ENCODE measurements around the gene OCLN. TPM values are rescaled to one million over a fixed set of nuclear protein-coding genes. Genes with fewer than 3 reads are reported as not detected.
A peak's percentile ranks its signal among the peaks of the same experiment; 100 is the strongest.
"Not testable (repeated sequence)": the region's sequence is repeated elsewhere in the genome, so short reads cannot be mapped to it uniquely, and the experiment has no call there.

OCLN gene
- total RNA-seq (1 to 10 TPM in 4 of 5 experiments, under 1 TPM in 1; 0.44 to 8.5 (median 6.2) TPM), polyA plus RNA-seq (under 1 TPM; 0.07 to 0.12 TPM), total RNA-seq (not detected)

- H3K9me3 Mint-ChIP-seq: no peaks in the 10 kb centered on the region
- DNase-seq: peak in 3 of 9 donors; percentile 1 to 39 (median 11)
- H3K27ac Mint-ChIP-seq: no peak within 1 kb of the TSS
- Histone ChIP-seq H3K4me1 (ENCODE audit: control insufficient read depth in 2 of 2, insufficient read depth in 2 of 2, low read length in 2 of 2) (no peaks in the 10 kb centered on the region), H3K27ac (ENCODE audit: low read depth, low read length) (no peak within 1 kb of the TSS), H3K9me3 (ENCODE audit: control insufficient read depth in 2 of 3, low read length in 3 of 3) (no peaks in the 10 kb centered on the region), H3K4me3 (ENCODE audit: low read length) (peak within 1 kb of the TSS; percentile 29), H3K36me3 (ENCODE audit: control insufficient read depth in 2 of 3, insufficient read depth in 3 of 3, low read length in 3 of 3) (no peaks in the 10 kb centered on the region), H3K27me3 (ENCODE audit: control insufficient read depth in 2 of 2, insufficient read depth in 2 of 2, low read length in 2 of 2) (peaks cover 0 to 5% of the 10 kb centered on the region in 2 donors)
- intact Hi-C loops (cut with micrococcal nuclease): loop anchor here in 1 of 2 donors (2.0 kb wide), 1 partner anchor 400 kb away; no protein-coding TSS in a partner anchor
- peak; percentile 36 for ATAC-seq
- H3K36me3 Mint-ChIP-seq: no peaks in the 10 kb centered on the region
- peak within 1 kb of the TSS; percentile 41 to 81 (median 76) for H3K4me3 Mint-ChIP-seq
- H3K27me3 Mint-ChIP-seq: peaks cover 26 to 72% (median 49%) of the 10 kb centered on the region in 5 donors
- peaks cover 0 to 13% (median 8%) of the 10 kb centered on the region in 7 donors for H3K4me1 Mint-ChIP-seq
- ChIA-PET POLR2A (no interaction called here), CTCF (no interaction called here)
Measured at GRCh38 chr5:69492391-69492922, at the start of gene OCLN. OCLN (plus strand) TSS chr5:69492790; CDS start chr5:69504245, 11,455 bp downstream.

GRCh38 chr5:69444127-69444754 is 48.3 kb upstream of the OCLN start:
- ChIA-PET POLR2A (no interaction called here), CTCF (no interaction called here)
- Mint-ChIP-seq H3K27me3 (peaks cover 0 to 4% (median 0%) of the 10 kb centered on the region in 5 donors), H3K36me3 (no peaks in the 10 kb centered on the region), H3K9me3 (no peaks in the 10 kb centered on the region), H3K4me3 (no peak overlapping the region), H3K4me1 (no peaks in the 10 kb centered on the region), H3K27ac (no peak overlapping the region)
- Histone ChIP-seq H3K27me3 (ENCODE audit: control insufficient read depth in 2 of 2, insufficient read depth in 2 of 2, low read length in 2 of 2) (no peaks in the 10 kb centered on the region), H3K36me3 (ENCODE audit: control insufficient read depth in 2 of 3, insufficient read depth in 3 of 3, low read length in 3 of 3) (no peaks in the 10 kb centered on the region), H3K4me1 (ENCODE audit: control insufficient read depth in 2 of 2, insufficient read depth in 2 of 2, low read length in 2 of 2) (no peaks in the 10 kb centered on the region), H3K27ac (ENCODE audit: low read depth, low read length) (no peak overlapping the region), H3K4me3 (ENCODE audit: low read length) (no peak overlapping the region), H3K9me3 (ENCODE audit: control insufficient read depth in 2 of 3, low read length in 3 of 3) (no peaks in the 10 kb centered on the region)
- intact Hi-C loops (cut with micrococcal nuclease): no loop called here
- no peak for ATAC-seq
- DNase-seq: no peak

GRCh38 chr5:69449511-69449910 is 43.1 kb upstream of the OCLN start:
- peaks cover 0 to 4% (median 0%) of the 10 kb centered on the region in 5 donors for H3K27me3 Mint-ChIP-seq

GRCh38 chr5:69450116-69450515 is 42.5 kb upstream of the OCLN start:
- ChIA-PET CTCF (no interaction called here), POLR2A (no interaction called here)
- no peaks in the 10 kb centered on the region for H3K4me1 Mint-ChIP-seq
- H3K27ac Mint-ChIP-seq: no peak overlapping the region
- no peak overlapping the region for H3K4me3 Mint-ChIP-seq
- Histone ChIP-seq H3K4me1 (ENCODE audit: control insufficient read depth in 2 of 2, insufficient read depth in 2 of 2, low read length in 2 of 2) (no peaks in the 10 kb centered on the region), H3K9me3 (ENCODE audit: control insufficient read depth in 2 of 3, low read length in 3 of 3) (no peaks in the 10 kb centered on the region), H3K27ac (ENCODE audit: low read depth, low read length) (no peak overlapping the region), H3K36me3 (ENCODE audit: control insufficient read depth in 2 of 3, insufficient read depth in 3 of 3, low read length in 3 of 3) (no peaks in the 10 kb centered on the region), H3K4me3 (ENCODE audit: low read length) (no peak overlapping the region), H3K27me3 (ENCODE audit: control insufficient read depth in 2 of 2, insufficient read depth in 2 of 2, low read length in 2 of 2) (no peaks in the 10 kb centered on the region)
- intact Hi-C loops (cut with micrococcal nuclease): no loop called here
- no peaks in the 10 kb centered on the region for H3K36me3 Mint-ChIP-seq
- H3K27me3 Mint-ChIP-seq: peaks cover 0 to 4% (median 0%) of the 10 kb centered on the region in 5 donors
- peaks cover 0 to 2% (median 0%) of the 10 kb centered on the region in 11 donors for H3K9me3 Mint-ChIP-seq
- no peak for ATAC-seq
- DNase-seq: no peak

More at GRCh38 chr5:69449511-69449910, 43.1 kb upstream of the OCLN start:
- no peaks in the 10 kb centered on the region for H3K36me3 Mint-ChIP-seq
- H3K27ac Mint-ChIP-seq: no peak overlapping the region
- Histone ChIP-seq H3K27ac (ENCODE audit: low read depth, low read length) (no peak overlapping the region), H3K9me3 (ENCODE audit: control insufficient read depth in 2 of 3, low read length in 3 of 3) (no peaks in the 10 kb centered on the region), H3K36me3 (ENCODE audit: control insufficient read depth in 2 of 3, insufficient read depth in 3 of 3, low read length in 3 of 3) (no peaks in the 10 kb centered on the region), H3K4me1 (ENCODE audit: control insufficient read depth in 2 of 2, insufficient read depth in 2 of 2, low read length in 2 of 2) (no peaks in the 10 kb centered on the region), H3K27me3 (ENCODE audit: control insufficient read depth in 2 of 2, insufficient read depth in 2 of 2, low read length in 2 of 2) (no peaks in the 10 kb centered on the region), H3K4me3 (ENCODE audit: low read length) (no peak overlapping the region)
- no peak for DNase-seq
- ChIA-PET POLR2A (no interaction called here), CTCF (no interaction called here)
- no peak overlapping the region for H3K4me3 Mint-ChIP-seq
- ATAC-seq: no peak
- H3K9me3 Mint-ChIP-seq: peaks cover 0 to 2% (median 0%) of the 10 kb centered on the region in 11 donors
- no peaks in the 10 kb centered on the region for H3K4me1 Mint-ChIP-seq
- intact Hi-C loops (cut with micrococcal nuclease): no loop called here

- H3K36me3 ChIP-seq (ENCODE audit: control insufficient read depth in 2 of 3, insufficient read depth in 3 of 3, low read length in 3 of 3); H3K4me3 Mint-ChIP-seq; H3K36me3 Mint-ChIP-seq; H3K27me3 ChIP-seq (ENCODE audit: control insufficient read depth in 2 of 2, insufficient read depth in 2 of 2, low read length in 2 of 2); CTCF ChIA-PET; H3K9me3 ChIP-seq (ENCODE audit: control insufficient read depth in 2 of 3, low read length in 3 of 3); H3K27me3 Mint-ChIP-seq; H3K4me3 ChIP-seq (ENCODE audit: low read length); H3K4me1 Mint-ChIP-seq; DNase-seq; POLR2A ChIA-PET; H3K27ac ChIP-seq (ENCODE audit: low read depth, low read length); intact Hi-C loops (cut with micrococcal nuclease); H3K4me1 ChIP-seq (ENCODE audit: control insufficient read depth in 2 of 2, insufficient read depth in 2 of 2, low read length in 2 of 2); H3K9me3 Mint-ChIP-seq; ATAC-seq; H3K27ac Mint-ChIP-seq: not testable (repeated sequence)
Measured at GRCh38 chr5:69450527-69450926, 42.1 kb upstream of the OCLN start.

GRCh38 chr5:69451941-69452647 is 40.5 kb upstream of the OCLN start:
- Histone ChIP-seq H3K4me3 (ENCODE audit: low read length) (no peak overlapping the region), H3K36me3 (ENCODE audit: control insufficient read depth in 2 of 3, insufficient read depth in 3 of 3, low read length in 3 of 3) (no peaks in the 10 kb centered on the region), H3K27ac (ENCODE audit: low read depth, low read length) (no peak overlapping the region), H3K27me3 (ENCODE audit: control insufficient read depth in 2 of 2, insufficient read depth in 2 of 2, low read length in 2 of 2) (no peaks in the 10 kb centered on the region), H3K9me3 (ENCODE audit: control insufficient read depth in 2 of 3, low read length in 3 of 3) (no peaks in the 10 kb centered on the region), H3K4me1 (ENCODE audit: control insufficient read depth in 2 of 2, insufficient read depth in 2 of 2, low read length in 2 of 2) (no peaks in the 10 kb centered on the region)
- Mint-ChIP-seq H3K4me1 (no peaks in the 10 kb centered on the region), H3K36me3 (peaks cover 0 to 3% (median 0%) of the 10 kb centered on the region in 5 donors), H3K9me3 (peaks cover 0 to 6% (median 0%) of the 10 kb centered on the region in 11 donors), H3K27me3 (peaks cover 0 to 3% (median 0%) of the 10 kb centered on the region in 5 donors), H3K4me3 (no peak overlapping the region), H3K27ac (no peak overlapping the region)
- intact Hi-C loops (cut with micrococcal nuclease): no loop called here
- CTCF ChIA-PET: interaction anchor here (0.7 kb wide), 1 partner anchor 416 kb away, joined by 4 read pairs; no protein-coding TSS in a partner anchor
- no peak for ATAC-seq
- POLR2A ChIA-PET: no interaction called here
- no peak for DNase-seq
